Measurements from ENCODE around the gene TRAK1.

DNA sequence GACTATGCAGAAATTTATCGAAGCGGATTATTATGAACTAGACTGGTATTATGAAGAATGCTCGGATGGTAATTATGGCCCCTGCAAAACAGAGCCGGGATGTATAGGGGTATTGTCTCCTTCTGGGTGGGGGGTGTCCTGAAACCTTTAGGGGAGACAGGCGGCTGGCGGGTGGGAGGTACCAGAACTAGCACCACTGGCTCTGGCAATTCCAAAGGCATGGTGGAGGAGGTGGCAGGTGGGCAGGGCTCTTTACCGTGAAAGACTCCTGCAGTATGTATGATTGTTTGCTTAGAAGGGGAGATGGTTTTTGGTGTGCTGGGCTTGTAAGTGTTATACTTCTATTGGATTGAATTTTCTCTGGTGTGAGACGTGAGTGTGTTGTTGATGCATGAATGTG lies 58.4 kb downstream of the TRAK1 start:
- TF ChIP-seq EZH2 (optimal IDR thresholded peaks at IDR 0.05; ENCODE audit: low read depth, low read length) (no peak), CTCF (IDR thresholded peaks at IDR 0.05; ENCODE audit: low read length) (no peak), EZH2phosphoT487 (IDR thresholded peaks at IDR 0.05; ENCODE audit: low read length) (no peak)

All from MM.1S (cell line).